Measurements from ENCODE around the gene PRKCB.

Gene PRKCB

GRCh38 chr16:23952971-23953300 lies 117.2 kb downstream of the PRKCB start:
- H3K4me3 ChIP-seq (ENCODE audit: low read depth, low read length) = no peak overlapping the region
- DNase-seq (ENCODE audit: low read depth) = no peak
- no peak for TF ChIP-seq CTCF (IDR thresholded peaks at IDR 0.05; ENCODE audit: control insufficient read depth, extremely low read depth, insufficient read depth)

- DNase-seq (ENCODE audit: low read depth) = no peak
- no peak overlapping the region for H3K4me3 ChIP-seq (ENCODE audit: low read depth, low read length)
- no peak for TF ChIP-seq CTCF (IDR thresholded peaks at IDR 0.05; ENCODE audit: control insufficient read depth, extremely low read depth, insufficient read depth)
Observed at GRCh38 chr16:23953476-23953875, 117.7 kb downstream of the PRKCB start.

DNA sequence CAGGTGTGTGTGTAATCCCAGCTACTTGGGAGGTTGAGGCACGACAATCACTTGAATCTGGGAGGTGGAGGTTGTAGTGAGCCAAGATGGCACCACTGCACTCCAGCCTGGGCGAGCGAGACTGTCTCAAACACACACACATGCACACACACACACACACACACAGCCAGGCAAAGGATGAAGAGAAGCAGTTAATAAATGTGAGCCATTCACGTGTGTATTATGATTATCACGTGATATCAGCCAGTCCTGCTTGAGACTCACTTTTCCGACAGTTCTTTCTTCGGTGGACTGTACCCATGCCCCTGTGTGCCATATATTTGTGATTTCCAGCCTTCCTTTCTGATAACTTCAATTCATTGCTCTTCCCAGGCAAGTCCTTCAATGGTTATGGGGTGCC lies 119.3 kb downstream of the PRKCB start:
- no peak overlapping the region for H3K4me3 ChIP-seq (ENCODE audit: low read depth, low read length)
- no peak for TF ChIP-seq CTCF (IDR thresholded peaks at IDR 0.05; ENCODE audit: control insufficient read depth, extremely low read depth, insufficient read depth)
- no peak for DNase-seq (ENCODE audit: low read depth)

- H3K4me3 ChIP-seq (ENCODE audit: low read depth, low read length) = no peak overlapping the region
- TF ChIP-seq CTCF (IDR thresholded peaks at IDR 0.05; ENCODE audit: control insufficient read depth, extremely low read depth, insufficient read depth) = no peak
- no peak for DNase-seq (ENCODE audit: low read depth)
Observed at GRCh38 chr16:23957287-23957686, 121.5 kb downstream of the PRKCB start.

DNA sequence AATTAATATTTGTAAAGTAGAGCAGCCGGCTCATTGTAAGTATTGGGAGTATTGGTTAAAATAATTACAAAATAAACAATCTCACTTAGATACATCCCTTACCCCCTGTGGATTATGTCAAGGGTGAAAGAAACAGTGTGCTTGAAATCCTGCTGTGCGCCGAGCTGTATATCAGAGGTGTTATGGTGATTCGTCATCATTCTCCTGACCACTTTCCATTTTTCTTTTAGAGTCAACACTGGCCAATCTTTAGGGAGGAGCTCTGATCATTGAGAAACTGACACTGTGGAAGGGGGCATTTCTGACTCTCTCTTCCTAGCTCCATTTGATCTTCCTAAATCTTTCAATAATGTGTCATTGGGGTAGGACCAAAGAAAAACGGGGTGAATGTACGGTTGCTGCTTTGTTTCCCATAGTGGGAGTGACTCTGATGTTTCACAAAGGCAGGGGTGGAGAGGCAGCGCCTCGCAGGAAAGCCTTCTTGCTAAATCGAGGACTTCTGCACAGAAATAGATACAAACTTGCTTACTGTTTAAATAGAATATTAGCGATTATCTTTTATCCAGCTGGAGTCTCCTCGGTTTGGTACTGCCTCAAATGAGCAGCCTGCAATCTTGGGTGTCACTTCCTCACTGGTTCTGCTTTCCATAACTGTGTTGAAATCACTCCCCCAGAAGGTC lies 123.4 kb downstream of the PRKCB start:
- no peak overlapping the region for H3K4me3 ChIP-seq (ENCODE audit: low read depth, low read length)
- no peak for TF ChIP-seq CTCF (IDR thresholded peaks at IDR 0.05; ENCODE audit: control insufficient read depth, extremely low read depth, insufficient read depth)
- no peak for DNase-seq (ENCODE audit: low read depth)

GRCh38 chr16:23959752-23960072 lies 123.9 kb downstream of the PRKCB start:
- no peak for TF ChIP-seq CTCF (IDR thresholded peaks at IDR 0.05; ENCODE audit: control insufficient read depth, extremely low read depth, insufficient read depth)
- no peak overlapping the region for H3K4me3 ChIP-seq (ENCODE audit: low read depth, low read length)
- no peak for DNase-seq (ENCODE audit: low read depth)

Measured in LNCaP clone FGC (cell line).